Transverse colon (tissue), 3 donors: Measurements from ENCODE around the gene PLGRKT.

Experiments
- CTCF ChIP-seq, 5 experiments: fragments of 200-600 bp in 3 of 5; fragments of 450-650 bp in 2 of 5; sonication (generic) in 3 of 5; IDR thresholded peaks; 1 replicate in 2 of 5; 2 replicates in 3 of 5; pipeline ENCODE4 v1.5.1; 2016 to 2017; ENCODE audit warnings: antibody characterized with exemption in 5 of 5, inconsistent platforms in 3 of 5, mild to moderate bottlenecking in 2 of 5, moderate library complexity in 1 of 5
- EP300 ChIP-seq: sonication (generic); formaldehyde crosslinking; IDR thresholded peaks from one replicate; pipeline ENCODE4 v1.6.1; 2017; ENCODE audit warnings: antibody characterized with exemption, low read depth

DNA sequence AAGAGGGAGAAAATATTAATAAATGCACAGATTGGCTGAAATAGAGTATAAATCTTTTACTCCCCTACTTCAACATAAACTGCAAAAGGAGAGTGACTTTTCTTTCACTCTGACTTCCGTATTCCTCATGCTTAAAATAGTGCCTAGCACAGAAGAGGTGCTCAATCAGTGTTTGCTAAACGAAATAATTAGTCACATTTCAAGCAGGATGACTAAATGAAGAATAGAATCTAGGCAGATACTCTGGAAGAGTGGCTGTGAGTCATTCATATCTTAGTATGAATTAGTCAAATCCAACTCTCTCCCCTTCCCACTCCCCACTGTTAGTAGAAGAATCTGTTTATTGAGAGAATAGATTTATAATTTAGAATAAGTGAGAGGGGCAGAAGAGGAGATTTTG lies 17.5 kb upstream of the PLGRKT start:
- TF ChIP-seq CTCF (IDR thresholded peaks at IDR 0.05), result no peak
- no peak for TF ChIP-seq EP300
